SK-N-SH (cell line): ENCODE results near the gene KLHL17.

ENCODE experiments used
- CHD2 ChIP-seq: fragments of 150-350 bp; IDR thresholded peaks from 2 replicates; pipeline ENCODE4 v1.6.1; 2018; ENCODE audit warnings: low read length; ENCODE audit not compliant: partially characterized antibody
- EP300 ChIP-seq, 2 experiments: IDR thresholded peaks; 2 replicates each; pipeline versions ENCODE4 v1.4.0 to v1.6.1; 2012; ENCODE audit warnings: borderline replicate concordance in 1 of 2, low read depth in 1 of 2, low read length in 1 of 2
- FOXJ3 ChIP-seq: sonication (generic); formaldehyde crosslinking; IDR thresholded peaks from 2 replicates; pipeline ENCODE4 v1.5.1; 2020; ENCODE audit warnings: mild to moderate bottlenecking, missing genetic modification reagents
- JUND ChIP-seq: IDR thresholded peaks from 2 replicates; pipeline ENCODE4 v1.4.0; 2012
- MEF2A ChIP-seq: IDR thresholded peaks from 2 replicates; pipeline ENCODE4 v1.4.0; 2012; ENCODE audit warnings: low read depth, borderline replicate concordance
- PBX3 ChIP-seq: IDR thresholded peaks from 2 replicates; pipeline ENCODE4; 2012
- POLR2AphosphoS5 ChIP-seq: IDR thresholded peaks from 2 replicates; pipeline ENCODE4 v1.6.1; 2012; ENCODE audit warnings: low read depth, low read length
- RFX5 ChIP-seq: IDR thresholded peaks from 2 replicates; pipeline ENCODE4 v1.6.1; 2012; ENCODE audit warnings: mild to moderate bottlenecking, improper control_type of control experiment, low read length
- RXRA ChIP-seq: IDR thresholded peaks from 2 replicates; pipeline ENCODE4 v1.4.0; 2012; ENCODE audit warnings: low read depth, mild to moderate bottlenecking, borderline replicate concordance
- TAF1 ChIP-seq: IDR thresholded peaks from 2 replicates; pipeline ENCODE4 v1.6.1; 2012; ENCODE audit warnings: low read depth, mild to moderate bottlenecking, low read length, moderate library complexity, borderline replicate concordance
- USF1 ChIP-seq: IDR thresholded peaks from 2 replicates; pipeline ENCODE4 v1.4.0; 2012; ENCODE audit warnings: low read depth, borderline replicate concordance
- USF2 ChIP-seq: fragments of 150-350 bp; IDR thresholded peaks from 2 replicates; pipeline ENCODE4 v1.6.1; 2017; ENCODE audit warnings: antibody characterized with exemption, low read length, low read depth, borderline replicate concordance
- YY1 ChIP-seq: IDR thresholded peaks from 2 replicates; pipeline ENCODE4 v1.4.0; 2012; ENCODE audit warnings: low read depth, mild to moderate bottlenecking
- TF ChIP-seq, protein P1 (sequence below): fragments of 200-600 bp; sonication (generic); IDR thresholded peaks from 2 replicates; pipeline ENCODE4 v1.6.1; 2017; ENCODE audit warnings: antibody characterized with exemption, mild to moderate bottlenecking, moderate library complexity

- TF ChIP-seq PBX3 (no peak), RFX5 (no peak), CHD2 (no peak), USF1 (no peak), MEF2A (no peak), EP300 (IDR thresholded peaks at IDR 0.05; ENCODE audit: borderline replicate concordance in 1 of 2, low read depth in 1 of 2, low read length in 1 of 2) (no peak), USF2 (no peak), YY1 (no peak), TAF1 (no peak), POLR2AphosphoS5 (no peak), FOXJ3 (no peak), RXRA (no peak), JUND (no peak)
- TF ChIP-seq, protein P1, sequence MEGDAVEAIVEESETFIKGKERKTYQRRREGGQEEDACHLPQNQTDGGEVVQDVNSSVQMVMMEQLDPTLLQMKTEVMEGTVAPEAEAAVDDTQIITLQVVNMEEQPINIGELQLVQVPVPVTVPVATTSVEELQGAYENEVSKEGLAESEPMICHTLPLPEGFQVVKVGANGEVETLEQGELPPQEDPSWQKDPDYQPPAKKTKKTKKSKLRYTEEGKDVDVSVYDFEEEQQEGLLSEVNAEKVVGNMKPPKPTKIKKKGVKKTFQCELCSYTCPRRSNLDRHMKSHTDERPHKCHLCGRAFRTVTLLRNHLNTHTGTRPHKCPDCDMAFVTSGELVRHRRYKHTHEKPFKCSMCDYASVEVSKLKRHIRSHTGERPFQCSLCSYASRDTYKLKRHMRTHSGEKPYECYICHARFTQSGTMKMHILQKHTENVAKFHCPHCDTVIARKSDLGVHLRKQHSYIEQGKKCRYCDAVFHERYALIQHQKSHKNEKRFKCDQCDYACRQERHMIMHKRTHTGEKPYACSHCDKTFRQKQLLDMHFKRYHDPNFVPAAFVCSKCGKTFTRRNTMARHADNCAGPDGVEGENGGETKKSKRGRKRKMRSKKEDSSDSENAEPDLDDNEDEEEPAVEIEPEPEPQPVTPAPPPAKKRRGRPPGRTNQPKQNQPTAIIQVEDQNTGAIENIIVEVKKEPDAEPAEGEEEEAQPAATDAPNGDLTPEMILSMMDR: no peak
These were observed 15.0 kb downstream of the KLHL17 start for GRCh38 chr1:975365-975764.
